CD4-positive, alpha-beta T cell treated with Interleukin-2 at 100 ng/mL for 4 hours (primary cell): Measurements from ENCODE around the gene RDH5.

Experiments used
- DNase-seq: peaks from one replicate; pipeline ENCODE4 v3.0.0-alpha.2; 2020; ENCODE audit warnings: low spot score

Gene RDH5, protein sequence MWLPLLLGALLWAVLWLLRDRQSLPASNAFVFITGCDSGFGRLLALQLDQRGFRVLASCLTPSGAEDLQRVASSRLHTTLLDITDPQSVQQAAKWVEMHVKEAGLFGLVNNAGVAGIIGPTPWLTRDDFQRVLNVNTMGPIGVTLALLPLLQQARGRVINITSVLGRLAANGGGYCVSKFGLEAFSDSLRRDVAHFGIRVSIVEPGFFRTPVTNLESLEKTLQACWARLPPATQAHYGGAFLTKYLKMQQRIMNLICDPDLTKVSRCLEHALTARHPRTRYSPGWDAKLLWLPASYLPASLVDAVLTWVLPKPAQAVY

GRCh38 chr12:55720071-55720564 lies at the start of gene RDH5:
Gene RDH5, plus strand, starts transcription at chr12:55720393. Its CDS starts 792 bp downstream, at chr12:55721185.
- DNase-seq: no peak

GRCh38 chr12:55671746-55672145 lies 48.4 kb upstream of the RDH5 start:
- no peak for DNase-seq

- DNase-seq: no peak
These were observed 46.6 kb upstream of the RDH5 start for GRCh38 chr12:55673638-55674037.

GRCh38 chr12:55675666-55676065 lies 44.5 kb upstream of the RDH5 start:
- DNase-seq: no peak

- no peak for DNase-seq
These were observed 43.5 kb upstream of the RDH5 start for GRCh38 chr12:55676707-55677106.

DNA sequence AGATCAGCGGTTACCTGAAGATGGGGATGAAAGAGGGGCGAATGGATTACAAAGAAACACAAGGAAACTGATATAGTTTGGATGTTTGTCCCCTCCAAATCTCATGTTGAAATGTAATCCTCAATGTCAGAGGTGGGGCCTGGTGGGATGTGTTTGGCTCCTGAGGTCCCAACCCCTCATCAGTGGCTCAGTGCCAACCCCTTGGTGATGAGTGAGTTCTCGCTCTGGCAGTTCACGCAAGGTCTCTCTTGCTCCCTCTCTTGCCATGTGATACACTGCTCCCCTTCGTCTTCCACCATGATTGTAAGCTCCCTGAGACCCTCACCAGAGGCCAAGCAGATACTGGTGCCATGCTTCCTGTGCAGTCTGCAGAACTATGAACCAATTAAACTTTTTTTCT lies 40.5 kb upstream of the RDH5 start:
- DNase-seq: no peak

- no peak for DNase-seq
These were observed 38.8 kb upstream of the RDH5 start for GRCh38 chr12:55681142-55682077.

DNA sequence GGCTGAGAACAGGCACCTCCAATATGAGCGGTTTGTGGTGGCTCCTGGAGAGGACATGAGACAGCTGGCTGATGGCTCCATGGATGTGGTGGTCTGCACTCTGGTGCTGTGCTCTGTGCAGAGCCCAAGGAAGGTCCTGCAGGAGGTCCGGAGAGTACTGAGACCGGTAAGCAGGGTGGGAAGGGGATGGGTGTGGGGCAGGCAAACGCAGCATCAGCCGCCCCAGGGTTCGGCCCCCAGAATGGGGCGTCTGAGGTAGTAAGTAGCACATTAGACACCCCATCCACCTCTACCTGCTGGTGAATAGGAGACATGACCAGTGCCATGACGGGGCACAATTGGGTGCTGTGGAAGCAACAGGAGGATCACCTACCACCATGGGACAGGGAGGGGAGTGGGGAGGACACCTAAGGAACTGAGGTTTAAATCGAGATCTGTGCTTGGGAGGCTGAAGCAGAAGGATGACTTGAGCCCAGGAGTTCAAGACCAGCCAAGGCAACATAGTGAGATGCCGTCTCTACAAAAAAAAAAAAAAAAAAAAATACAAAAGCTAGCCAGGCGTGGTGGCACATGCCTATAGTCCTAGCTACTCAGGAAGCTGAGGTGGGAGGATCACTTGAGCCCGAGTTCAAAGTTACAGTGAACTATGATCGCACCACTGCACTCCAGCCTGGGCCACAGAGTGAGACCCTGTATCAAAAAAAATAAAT lies 38.0 kb upstream of the RDH5 start:
- no peak for DNase-seq

GRCh38 chr12:55683676-55684075 lies 36.5 kb upstream of the RDH5 start:
- no peak for DNase-seq

GRCh38 chr12:55684761-55685370 lies 35.3 kb upstream of the RDH5 start:
- no peak for DNase-seq

DNA sequence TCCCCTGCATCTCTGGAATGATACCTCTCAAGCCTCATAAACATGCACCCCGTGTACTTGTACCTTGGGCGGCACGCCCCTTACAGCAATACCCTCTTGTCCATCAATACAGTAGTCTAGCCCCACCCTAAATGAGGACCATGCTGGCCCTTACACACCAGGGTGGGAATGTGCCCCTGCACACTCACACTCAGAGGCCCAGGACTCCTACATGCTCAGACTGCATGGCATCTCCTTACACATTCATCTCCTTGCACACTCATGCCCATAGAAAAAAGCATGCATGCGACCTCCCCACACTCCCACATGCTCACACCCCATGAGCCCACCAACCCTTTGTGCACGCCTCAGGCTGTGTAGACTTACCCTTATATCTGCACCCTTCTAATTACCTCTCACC lies 34.5 kb upstream of the RDH5 start:
- no peak for DNase-seq

GRCh38 chr12:55686366-55687010 lies 33.7 kb upstream of the RDH5 start:
- DNase-seq: no peak

GRCh38 chr12:55687746-55688145 lies 32.4 kb upstream of the RDH5 start:
- no peak for DNase-seq

DNA sequence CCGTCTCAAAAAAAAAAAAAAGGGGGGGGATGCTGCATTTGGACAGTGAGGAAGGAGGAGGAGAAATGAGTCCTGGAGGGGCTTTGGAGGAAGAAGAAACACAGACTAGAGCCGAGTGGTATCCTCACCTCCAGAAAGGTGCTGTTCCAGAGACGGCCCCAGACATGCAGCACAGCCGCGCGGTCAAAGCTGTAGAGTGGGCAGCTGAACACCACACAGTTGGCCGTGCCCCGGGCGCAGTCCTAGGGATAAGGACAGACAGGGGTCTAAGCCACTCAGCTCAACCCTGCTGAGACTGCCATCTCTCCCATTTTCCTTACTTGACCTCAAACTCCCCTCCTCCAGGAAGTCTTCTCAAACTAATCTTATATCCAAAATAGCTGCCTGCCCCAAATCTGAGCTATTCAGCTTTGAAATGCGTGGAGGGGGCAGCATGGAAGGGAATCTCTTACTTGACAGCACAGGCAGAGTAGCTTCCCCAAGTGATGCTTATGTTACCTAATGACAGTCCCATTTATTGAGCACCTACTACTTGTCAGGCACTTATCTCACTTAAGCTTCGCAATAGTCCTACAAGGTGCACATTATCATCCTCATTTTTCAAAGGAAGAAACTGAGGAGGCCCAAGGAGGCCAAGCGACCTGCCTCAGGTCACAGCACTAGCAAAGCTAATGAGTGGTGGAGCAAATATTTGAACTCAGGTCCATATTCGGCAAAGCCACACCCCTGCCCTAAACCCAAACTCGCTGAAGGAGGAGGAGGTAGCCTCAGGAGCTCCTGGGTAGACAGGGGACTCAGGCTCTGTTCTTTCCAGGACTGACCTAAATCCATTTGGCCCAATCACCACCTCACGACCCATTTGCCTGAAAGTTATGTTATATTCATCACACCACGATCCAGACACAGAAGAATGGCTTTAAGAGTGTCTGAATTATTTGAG lies 31.2 kb upstream of the RDH5 start:
- DNase-seq: no peak

GRCh38 chr12:55692631-55693322 lies 27.4 kb upstream of the RDH5 start:
- no peak for DNase-seq

GRCh38 chr12:55693323-55694187 lies 26.6 kb upstream of the RDH5 start:
- no peak for DNase-seq

DNA sequence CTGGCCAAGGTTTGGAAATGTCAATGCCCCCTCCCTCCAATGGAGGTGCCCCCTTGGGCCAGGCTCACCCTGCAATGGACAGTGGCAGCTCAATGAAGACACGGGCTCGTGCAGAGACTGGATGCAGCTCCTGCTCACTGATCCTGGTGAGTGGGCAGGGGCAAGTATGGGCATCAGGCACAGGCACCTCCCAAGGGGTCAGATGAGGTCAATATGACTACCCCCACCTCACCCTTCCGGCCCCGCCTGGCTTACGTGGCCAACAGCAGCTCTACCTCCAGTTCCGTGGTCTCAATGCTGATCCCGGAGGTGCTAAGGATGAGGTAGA lies 26.0 kb upstream of the RDH5 start:
- DNase-seq: no peak

GRCh38 chr12:55694651-55695050 lies 25.5 kb upstream of the RDH5 start:
- no peak for DNase-seq

DNA sequence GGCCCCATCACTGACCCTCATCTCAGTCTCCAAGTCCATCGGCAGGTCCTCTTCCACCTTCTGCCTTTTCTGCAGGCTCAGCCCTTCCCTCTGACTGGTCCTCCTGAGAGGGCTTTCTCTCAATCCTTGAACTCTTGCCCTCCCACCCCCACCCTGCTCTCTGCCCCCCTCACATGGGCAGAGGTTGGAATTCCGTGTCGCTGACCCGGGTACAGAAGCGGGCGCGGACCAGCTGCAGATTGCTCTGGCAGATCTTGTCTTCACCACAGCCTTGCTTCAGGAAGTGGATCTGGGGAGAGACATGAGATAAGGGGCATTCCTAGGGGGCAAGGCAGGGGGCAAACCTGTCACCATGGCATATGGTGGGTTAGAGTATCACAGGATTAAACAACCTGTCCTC lies 24.8 kb upstream of the RDH5 start:
- no peak for DNase-seq
